Endodermal cell (in vitro differentiated cells): Measurements from ENCODE around the gene NUP42. TPM values are rescaled to one million over a fixed set of nuclear protein-coding genes. Genes with fewer than 3 reads are reported as not detected.

Source experiments
- DNase-seq: peaks from one replicate; pipeline ENCODE4 v3.0.0-alpha.2; 2017
- H3K27ac ChIP-seq: 2 replicates; pipeline ENCODE4 v1.5.1; 2013; ENCODE audit warnings: mild to moderate bottlenecking, low read depth, low read length, moderate library complexity
- H3K27me3 ChIP-seq: 2 replicates; pipeline ENCODE4 v1.6.1; 2013; ENCODE audit warnings: mild to moderate bottlenecking, low read length, moderate library complexity; ENCODE audit not compliant: insufficient read depth, control insufficient read depth, poor library complexity, severe bottlenecking
- H3K36me3 ChIP-seq: 2 replicates; pipeline ENCODE4 v1.7.0; 2013; ENCODE audit warnings: mild to moderate bottlenecking, low read length, moderate library complexity; ENCODE audit not compliant: control insufficient read depth, insufficient read depth
- H3K4me1 ChIP-seq: one replicate; pipeline ENCODE4 v1.7.0; 2013; ENCODE audit warnings: low read length; ENCODE audit not compliant: control insufficient read depth, insufficient read depth
- H3K4me3 ChIP-seq: 2 replicates; pipeline ENCODE4 v1.5.1; 2013; ENCODE audit warnings: mild to moderate bottlenecking, low read length, moderate library complexity
- H3K9ac ChIP-seq: 2 replicates; pipeline ENCODE4 v1.6.1; 2013; ENCODE audit warnings: mild to moderate bottlenecking, low read length, moderate library complexity; ENCODE audit not compliant: poor library complexity, severe bottlenecking; ENCODE audit errors: extremely low read depth
- H3K9me3 ChIP-seq: 2 replicates; pipeline ENCODE4 v1.6.1; 2013; ENCODE audit warnings: mild to moderate bottlenecking, low read length, moderate library complexity; ENCODE audit not compliant: control insufficient read depth
- H3K27ac Mint-ChIP-seq: 2 replicates; pipeline ENCODE4 v1.8.0; 2020; ENCODE audit warnings: mixed read lengths
- H3K27me3 Mint-ChIP-seq: 2 replicates; pipeline ENCODE4 v1.8.0; 2021; ENCODE audit warnings: mild to moderate bottlenecking, mixed read lengths; ENCODE audit not compliant: insufficient read depth
- H3K36me3 Mint-ChIP-seq: 2 replicates; pipeline ENCODE4 v1.8.0; 2020; ENCODE audit warnings: low read depth, mixed read lengths
- H3K4me1 Mint-ChIP-seq: 2 replicates; pipeline ENCODE4 v1.8.0; 2020; ENCODE audit warnings: mixed read lengths
- H3K4me3 Mint-ChIP-seq: 2 replicates; pipeline ENCODE4 v1.8.0; 2020; ENCODE audit warnings: mild to moderate bottlenecking, moderate library complexity, mixed read lengths
- H3K9me3 Mint-ChIP-seq: 2 replicates; pipeline ENCODE4 v1.8.0; 2020; ENCODE audit warnings: mild to moderate bottlenecking, mixed read lengths
- CTCF ChIP-seq: fragments of 200-600 bp; sonication (generic); conservative IDR thresholded peaks from 2 replicates; pipeline ENCODE4 v1.5.0; 2021; ENCODE audit warnings: antibody characterized with exemption, mild to moderate bottlenecking
- WGBS, 2 experiments: methylation state at CpG; one replicate each; pipeline versions ENCODE4 v1.1.5 to v1.1.7; 2013; ENCODE audit warnings: missing lambda C conversion rate in 2 of 2, mixed read lengths in 1 of 2; ENCODE audit not compliant: insufficient coverage in 1 of 2, insufficient read length in 1 of 2; 5-methylcytosine and 5-hydroxymethylcytosine counted together
- total RNA-seq, 2 donors: library from RNA; stranded (reverse); fragmentation: NEBNext Ultra II Directional in 1 of 2; extraction: Animal tissue kit (Norgen Biotek cat#: 25700) in 1 of 2; gene quantifications; 2 replicates in 1 of 2; 3 replicates in 1 of 2; pipeline ENCODE4 v1.2.1, GENCODE V29; 2021

The NUP42 gene
- total RNA-seq, 2 donors from 2014 or later, result 26.3 to 31.3 TPM

- Histone ChIP-seq H3K27me3 (peaks cover 41% of the 10 kb centered on the region), H3K4me3 (no peak overlapping the region), H3K4me1 (no peaks in the 10 kb centered on the region), H3K27ac (no peak overlapping the region), H3K9ac (no peak overlapping the region), H3K36me3 (peaks cover 11% of the 10 kb centered on the region), H3K9me3 (no peaks in the 10 kb centered on the region)
- Mint-ChIP-seq H3K9me3 (peaks cover 1% of the 10 kb centered on the region), H3K4me1 (peaks cover 22% of the 10 kb centered on the region), H3K27me3 (peaks cover 6% of the 10 kb centered on the region), H3K36me3 (peaks cover 9% of the 10 kb centered on the region), H3K4me3 (peak overlapping the region; percentile 56), H3K27ac (peak overlapping the region; percentile 82)
- DNase-seq, result no peak
- TF ChIP-seq CTCF, result no peak
- 96% methylated on average over 50 to 76 of the region's 76 CpGs for WGBS, 2 experiments
Observed at GRCh38 chr7:23205909-23206767, 24.3 kb downstream of the NUP42 start.

GRCh38 chr7:23207021-23207420, 25.2 kb downstream of the NUP42 start:
- Histone ChIP-seq H3K9me3 (no peaks in the 10 kb centered on the region), H3K9ac (no peak overlapping the region), H3K4me1 (peaks cover 4% of the 10 kb centered on the region), H3K36me3 (peaks cover 3% of the 10 kb centered on the region), H3K4me3 (no peak overlapping the region), H3K27ac (no peak overlapping the region), H3K27me3 (peaks cover 41% of the 10 kb centered on the region)
- Mint-ChIP-seq H3K9me3 (no peaks in the 10 kb centered on the region), H3K4me3 (peak overlapping the region; percentile 56), H3K4me1 (peaks cover 29% of the 10 kb centered on the region), H3K27me3 (peaks cover 6% of the 10 kb centered on the region), H3K36me3 (peaks cover 1% of the 10 kb centered on the region), H3K27ac (no peak overlapping the region)
- no peak for DNase-seq
- 86 to 95% methylated on average over 1 to 2 of the region's 2 CpGs for WGBS, 2 experiments
- TF ChIP-seq CTCF, result no peak

GRCh38 chr7:23207884-23208283, 26.0 kb downstream of the NUP42 start:
- Mint-ChIP-seq H3K36me3 (no peaks in the 10 kb centered on the region), H3K27ac (no peak overlapping the region), H3K4me3 (no peak overlapping the region), H3K4me1 (peaks cover 34% of the 10 kb centered on the region), H3K9me3 (no peaks in the 10 kb centered on the region), H3K27me3 (peaks cover 6% of the 10 kb centered on the region)
- H3K9me3 ChIP-seq, result no peaks in the 10 kb centered on the region
- H3K27ac ChIP-seq, result no peak overlapping the region
- no peaks in the 10 kb centered on the region for H3K36me3 ChIP-seq
- H3K4me3 ChIP-seq, result no peak overlapping the region
- no peak overlapping the region for H3K9ac ChIP-seq
- 71% methylated on average over 3 of the region's 3 CpGs; no CpG with 5 or more reads in 1 of the 2 experiments for WGBS, 2 experiments
- peaks cover 41% of the 10 kb centered on the region for H3K27me3 ChIP-seq
- peaks cover 4% of the 10 kb centered on the region for H3K4me1 ChIP-seq
- TF ChIP-seq CTCF, result no peak
- no peak for DNase-seq
